Stimulated activated CD8-positive, alpha-beta memory T cell treated with anti-CD3 and anti-CD28 coated beads, Interleukin-12 subunit alpha, Interleukin-12 subunit beta, amount 100 ng/mL, for 4 hours (primary cell): Measurements from ENCODE around the gene DNAH2.

Source experiments
- DNase-seq: peaks from one replicate; pipeline ENCODE4 v3.0.0-alpha.2; 2020; ENCODE audit warnings: low read depth

The DNAH2 gene

DNA sequence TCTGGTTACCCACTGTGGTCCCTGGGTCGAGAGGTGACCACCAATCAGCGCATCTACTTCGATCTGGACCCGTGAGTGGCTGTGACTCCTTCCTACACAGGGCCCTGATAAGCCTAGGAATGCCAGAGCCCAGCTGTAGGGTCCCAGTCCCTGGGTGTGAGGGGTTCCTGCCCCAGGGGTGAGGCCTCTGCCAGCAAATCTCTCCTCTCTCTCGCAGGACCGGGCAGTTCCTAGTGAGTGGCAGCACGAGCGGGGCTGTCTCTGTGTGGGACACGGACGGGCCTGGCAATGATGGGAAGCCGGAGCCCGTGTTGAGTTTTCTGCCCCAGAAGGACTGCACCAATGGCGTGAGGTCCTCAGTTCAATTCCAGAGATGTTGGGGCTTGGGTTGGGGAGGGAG lies 14.8 kb upstream of the DNAH2 start:
- DNase-seq, result no peak

DNA sequence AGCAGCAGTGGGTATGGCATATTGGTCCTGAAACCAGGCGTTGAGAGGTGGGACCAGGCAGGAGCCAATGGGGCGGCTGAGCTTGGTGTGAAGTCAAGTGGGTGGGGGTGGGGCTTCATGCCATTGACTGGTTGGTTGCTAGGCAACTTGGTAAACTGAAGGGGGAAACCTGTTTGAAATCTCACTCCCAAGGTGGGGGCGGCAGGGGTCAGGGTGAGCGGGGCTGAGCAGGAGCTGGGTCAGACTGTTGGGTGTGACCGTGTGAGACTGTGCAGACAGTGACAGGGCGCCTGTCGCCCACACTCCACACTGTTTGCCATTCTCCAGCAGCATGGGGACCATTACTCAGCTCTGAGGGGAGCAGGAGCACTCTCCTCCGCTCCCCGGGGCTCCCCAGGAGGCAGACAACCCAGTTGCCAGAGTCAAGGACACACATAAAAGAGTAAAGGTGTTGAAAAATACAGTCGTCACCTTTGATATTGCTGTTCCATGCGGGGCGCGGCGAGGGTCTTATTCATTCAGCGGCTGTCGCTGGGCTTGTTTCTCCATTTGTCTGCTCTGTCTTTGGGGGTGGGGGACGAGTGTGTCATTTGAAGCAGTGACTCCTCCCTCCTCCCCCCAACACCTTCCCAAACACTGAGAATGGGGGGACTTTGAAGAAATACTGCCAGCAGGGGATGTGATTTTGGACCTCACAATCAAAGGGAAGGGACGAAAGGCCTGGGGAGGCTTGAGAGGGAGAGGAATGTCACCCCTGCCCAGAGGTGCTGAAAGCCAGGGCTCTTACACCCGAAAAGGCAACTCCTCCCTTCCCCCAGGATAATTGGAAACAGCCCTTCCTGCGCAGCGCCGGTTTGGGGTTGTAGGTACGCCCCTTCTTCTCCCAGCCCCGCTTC lies 13.7 kb upstream of the DNAH2 start:
- no peak for DNase-seq

DNA sequence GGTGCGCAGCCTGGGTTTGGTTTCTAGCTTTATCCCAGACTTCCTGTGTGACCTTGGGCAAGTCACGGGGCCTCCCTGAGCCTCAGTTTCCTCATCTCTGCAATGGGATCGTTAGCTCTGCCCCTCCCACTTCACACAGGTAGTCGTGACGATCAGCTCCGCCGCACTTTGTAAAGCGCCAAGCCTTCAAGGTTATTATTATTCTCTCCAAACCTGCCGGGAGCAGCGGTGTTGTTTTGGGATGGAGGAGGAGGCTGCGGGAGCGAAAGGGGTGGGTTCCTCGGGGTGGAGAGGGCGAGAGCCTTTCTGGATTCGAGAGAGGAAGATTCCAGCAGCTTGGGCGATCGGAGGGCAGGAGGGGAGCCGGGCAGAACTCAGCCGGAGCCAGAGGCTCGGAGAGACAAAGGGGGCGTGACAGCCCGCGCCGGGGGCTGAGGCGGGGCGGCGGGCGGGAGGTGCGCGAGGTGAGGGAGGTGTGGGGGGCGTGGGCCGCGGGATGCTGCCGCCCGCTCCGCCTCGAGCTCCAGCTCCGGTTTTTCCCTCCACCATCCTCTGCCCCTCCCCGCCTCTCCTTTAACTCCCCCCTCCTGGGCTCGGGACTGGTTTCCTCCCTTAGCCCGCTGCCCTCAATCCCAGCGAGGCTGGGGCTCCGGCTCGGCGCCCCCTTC lies 12.8 kb upstream of the DNAH2 start, which contains the start of gene EFNB3:
EFNB3 (plus strand) TSS at position 602 of the 668 bp plus-strand sequence. CDS start 397 bp downstream, outside the sequence.
- DNase-seq, result no peak

DNA sequence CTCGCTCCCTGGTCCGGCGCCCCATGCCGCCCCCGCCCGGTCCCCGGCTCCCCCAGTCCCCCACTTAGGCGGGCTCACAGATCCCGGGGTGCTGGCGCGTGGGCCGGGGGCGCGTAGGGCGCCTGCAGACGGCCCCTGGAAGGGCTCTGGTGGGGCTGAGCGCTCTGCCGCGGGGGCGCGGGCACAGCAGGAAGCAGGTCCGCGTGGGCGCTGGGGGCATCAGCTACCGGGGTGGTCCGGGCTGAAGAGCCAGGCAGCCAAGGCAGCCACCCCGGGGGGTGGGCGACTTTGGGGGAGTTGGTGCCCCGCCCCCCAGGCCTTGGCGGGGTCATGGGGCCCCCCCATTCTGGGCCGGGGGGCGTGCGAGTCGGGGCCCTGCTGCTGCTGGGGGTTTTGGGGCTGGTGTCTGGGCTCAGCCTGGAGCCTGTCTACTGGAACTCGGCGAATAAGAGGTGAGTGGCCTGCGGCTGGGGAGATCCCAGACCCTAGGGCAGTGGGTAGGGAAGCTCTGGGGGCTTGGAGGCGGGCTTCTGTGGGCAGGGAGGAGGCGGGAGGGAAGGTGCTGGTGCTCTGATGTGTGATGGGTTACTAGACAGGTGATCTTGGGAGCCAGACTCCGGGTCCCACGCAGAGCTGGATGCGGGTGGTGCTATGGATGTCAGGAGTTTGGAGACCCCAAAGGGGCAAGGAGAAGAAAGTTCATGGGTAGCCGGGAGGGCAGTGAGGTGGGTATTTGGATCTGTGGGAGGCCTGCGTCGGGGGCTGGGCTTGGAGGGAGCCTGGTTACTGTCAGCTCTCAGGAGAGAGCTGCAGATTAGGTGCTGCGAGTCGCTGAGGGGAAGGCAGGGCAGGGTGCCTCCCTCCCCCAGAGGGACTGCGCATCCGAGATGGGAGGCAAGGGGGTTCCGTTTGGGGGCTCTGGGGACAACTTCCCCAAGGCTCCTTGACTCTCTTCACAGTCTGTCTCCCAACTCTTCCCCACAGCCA lies 12.0 kb upstream of the DNAH2 start:
- DNase-seq, result no peak

DNA sequence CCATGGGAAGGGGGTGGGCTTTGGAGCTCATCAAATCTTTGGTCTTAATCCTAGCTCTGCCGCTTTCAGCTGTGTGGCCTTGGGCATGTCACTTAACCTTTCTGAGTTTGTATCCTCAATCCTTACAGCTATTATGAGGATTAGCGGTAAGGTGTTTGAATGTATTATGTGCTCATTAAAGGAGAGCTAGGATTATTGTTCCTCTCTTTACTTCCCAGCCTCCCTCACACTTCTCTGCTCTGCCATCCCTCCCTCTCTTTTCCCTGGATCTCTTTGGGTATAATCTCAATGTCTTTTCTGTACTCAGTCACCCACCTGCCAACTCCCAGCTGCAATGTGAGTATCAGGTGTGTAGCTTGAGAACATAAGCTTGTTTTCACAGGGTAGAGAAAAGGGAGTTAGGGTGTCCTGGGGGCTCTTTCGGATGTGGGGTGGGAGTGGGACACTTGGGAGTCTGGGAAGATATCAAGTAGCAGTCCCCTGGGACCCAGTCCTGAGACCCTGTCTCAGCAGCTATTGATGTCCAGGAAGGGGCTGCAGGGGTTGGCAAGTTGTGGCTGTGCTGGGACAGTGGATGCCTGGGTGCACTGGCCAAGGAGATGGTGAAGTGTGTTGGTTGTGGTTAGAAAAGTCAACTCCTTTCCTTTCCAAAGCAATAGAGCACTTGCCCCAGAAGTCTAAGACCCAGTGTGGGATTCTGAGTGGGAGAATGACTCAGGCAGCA lies 10.8 kb upstream of the DNAH2 start:
- no peak for DNase-seq

DNA sequence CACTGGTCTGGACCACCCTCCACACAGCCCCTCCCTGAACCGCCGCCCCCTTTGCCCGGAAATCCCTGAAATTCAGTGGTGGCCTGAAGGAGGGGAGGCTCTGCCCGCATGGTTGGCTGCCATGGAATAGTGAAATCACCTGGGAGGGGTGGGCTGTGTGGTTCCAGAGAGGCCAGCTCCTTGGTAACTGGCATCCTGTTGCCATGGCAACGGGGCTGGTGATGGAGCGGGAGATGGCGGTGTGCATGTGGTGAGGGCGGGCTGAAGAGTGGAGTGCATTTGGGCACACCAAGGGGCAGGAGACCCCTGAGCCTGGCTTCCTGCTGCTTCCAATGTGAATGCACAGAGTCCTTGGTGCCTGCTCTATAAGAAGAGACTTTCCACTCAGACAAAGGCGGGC lies 10.1 kb upstream of the DNAH2 start:
- no peak for DNase-seq

DNA sequence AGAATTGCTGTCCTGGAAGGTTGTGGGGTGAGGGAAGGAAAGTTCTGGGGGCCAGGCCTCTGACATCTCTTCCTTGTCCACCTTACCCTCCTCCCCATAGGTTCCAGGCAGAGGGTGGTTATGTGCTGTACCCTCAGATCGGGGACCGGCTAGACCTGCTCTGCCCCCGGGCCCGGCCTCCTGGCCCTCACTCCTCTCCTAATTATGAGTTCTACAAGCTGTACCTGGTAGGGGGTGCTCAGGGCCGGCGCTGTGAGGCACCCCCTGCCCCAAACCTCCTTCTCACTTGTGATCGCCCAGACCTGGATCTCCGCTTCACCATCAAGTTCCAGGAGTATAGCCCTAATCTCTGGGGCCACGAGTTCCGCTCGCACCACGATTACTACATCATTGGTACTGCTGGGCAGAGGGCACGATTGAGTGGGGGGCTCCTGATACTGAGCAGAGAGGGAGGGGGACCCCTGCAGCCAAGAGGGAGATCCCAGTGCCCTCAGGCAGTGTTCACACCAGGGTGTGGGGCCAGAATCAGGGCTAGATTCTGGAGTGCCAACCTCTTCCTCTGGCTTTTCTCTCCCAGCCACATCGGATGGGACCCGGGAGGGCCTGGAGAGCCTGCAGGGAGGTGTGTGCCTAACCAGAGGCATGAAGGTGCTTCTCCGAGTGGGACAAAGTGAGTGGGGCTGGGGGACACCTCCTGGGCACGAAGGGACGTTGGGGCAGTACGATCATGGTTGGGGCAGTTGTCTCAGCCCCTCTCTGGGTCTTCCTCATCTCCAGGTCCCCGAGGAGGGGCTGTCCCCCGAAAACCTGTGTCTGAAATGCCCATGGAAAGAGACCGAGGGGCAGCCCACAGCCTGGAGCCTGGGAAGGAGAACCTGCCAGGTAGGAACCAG lies 9.4 kb upstream of the DNAH2 start:
- DNase-seq, result no peak

DNA sequence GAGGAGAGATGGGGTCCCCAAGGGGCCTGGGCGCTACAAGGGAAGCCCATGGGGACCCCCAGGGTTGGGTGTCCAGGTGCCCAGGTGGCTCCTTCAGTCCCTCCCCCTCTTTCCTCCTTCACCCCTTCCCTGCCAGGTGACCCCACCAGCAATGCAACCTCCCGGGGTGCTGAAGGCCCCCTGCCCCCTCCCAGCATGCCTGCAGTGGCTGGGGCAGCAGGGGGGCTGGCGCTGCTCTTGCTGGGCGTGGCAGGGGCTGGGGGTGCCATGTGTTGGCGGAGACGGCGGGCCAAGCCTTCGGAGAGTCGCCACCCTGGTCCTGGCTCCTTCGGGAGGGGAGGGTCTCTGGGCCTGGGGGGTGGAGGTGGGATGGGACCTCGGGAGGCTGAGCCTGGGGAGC lies 8.5 kb upstream of the DNAH2 start:
- DNase-seq, result no peak

DNA sequence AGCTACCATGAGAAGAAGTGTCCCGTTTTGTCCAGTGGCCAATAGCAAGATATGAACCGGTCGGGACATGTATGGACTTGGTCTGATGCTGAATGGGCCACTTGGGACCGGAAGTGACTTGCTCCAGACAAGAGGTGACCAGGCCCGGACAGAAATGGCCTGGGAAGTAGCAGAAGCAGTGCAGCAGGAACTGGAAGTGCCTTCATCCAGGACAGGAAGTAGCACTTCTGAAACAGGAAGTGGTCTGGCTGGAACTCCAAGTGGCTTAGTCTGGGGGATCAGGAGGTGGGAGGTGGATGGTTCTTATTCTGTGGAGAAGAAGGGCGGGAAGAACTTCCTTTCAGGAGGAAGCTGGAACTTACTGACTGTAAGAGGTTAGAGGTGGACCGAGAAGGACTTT lies 7.2 kb upstream of the DNAH2 start:
- DNase-seq, result no peak

DNA sequence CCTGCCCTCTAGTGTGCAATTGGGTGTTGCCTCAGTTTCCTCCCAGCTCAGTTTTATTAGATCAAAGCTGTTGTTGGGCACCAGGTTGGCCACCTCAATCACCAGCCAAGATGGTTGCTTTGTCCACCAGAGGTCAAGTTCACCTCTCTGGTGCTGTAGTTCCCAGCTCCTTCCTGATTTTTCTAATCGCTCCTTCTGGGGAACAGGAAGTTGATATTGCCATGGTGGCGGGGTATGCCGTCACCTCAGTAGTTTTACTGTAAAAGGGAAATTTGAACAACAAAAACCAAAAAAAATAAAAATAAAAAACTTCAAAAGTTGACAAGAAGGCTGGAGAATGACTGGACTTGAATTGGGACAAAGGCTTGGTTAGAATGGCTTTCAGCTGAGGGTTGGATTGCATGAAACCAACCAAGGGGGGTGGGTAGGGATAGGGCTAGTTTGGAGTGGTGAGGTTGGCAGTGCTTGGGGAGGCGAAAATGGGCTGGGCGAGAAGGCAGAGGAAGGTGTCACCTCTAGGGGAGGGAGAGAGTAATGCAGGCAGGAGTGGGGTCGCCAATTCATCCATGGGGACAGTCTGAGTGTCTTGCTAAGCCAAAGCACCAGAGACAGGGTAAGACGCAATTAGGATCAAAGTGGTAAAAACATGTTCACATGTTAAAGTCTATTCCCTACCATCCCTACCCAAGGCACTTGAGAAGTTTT lies 6.3 kb upstream of the DNAH2 start:
- DNase-seq, result no peak

DNA sequence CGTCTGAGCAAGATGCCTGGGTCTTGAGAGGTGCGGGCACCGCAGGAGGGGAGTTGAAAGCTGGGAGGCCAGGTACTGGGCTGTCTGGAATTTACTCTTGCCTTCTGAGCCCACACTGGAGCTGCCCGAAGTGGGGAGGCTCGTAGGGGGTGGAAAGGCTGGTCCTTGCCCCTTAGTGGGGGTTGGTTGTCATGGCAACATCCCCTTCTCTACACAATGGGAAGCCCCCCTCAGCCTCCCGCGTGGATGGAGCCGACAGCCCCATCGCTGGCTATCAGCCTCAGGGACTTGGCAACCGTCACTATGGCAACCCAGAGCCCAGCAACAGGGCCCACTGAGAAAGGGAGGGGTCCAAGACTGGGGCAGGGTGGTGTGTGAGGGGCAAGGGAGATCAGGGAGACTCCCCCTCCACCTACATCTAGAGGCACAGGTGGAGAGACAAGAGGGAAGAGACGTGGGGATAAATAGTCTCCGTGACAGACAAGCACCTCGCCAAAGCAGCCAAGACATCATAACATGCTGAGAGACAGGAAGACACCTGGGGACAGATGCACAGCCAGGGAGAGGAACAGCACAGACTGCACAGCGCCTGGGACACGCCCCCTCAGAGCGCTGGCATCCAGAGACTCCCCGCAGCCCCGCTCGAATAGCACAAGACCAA lies 5.3 kb upstream of the DNAH2 start:
- no peak for DNase-seq

DNA sequence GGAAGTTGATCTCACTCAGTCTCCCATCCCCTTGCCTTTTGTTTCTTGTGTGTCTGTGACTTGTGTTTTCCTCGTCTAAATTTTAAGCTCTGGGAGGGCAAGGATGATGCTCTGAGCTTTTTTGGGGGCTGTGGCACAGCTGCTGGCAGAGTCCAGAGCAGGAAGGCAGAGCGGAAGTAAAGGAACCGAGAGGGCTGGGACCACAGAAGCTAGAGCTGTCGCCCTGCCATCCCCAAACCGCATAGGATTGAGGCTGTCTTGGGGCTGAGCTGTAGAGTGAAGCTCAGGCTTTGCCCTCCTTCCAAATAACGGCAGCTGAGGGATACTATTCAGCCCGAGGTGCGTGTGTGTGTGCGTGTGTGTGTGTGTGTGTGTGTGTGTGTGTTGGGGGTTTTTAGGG lies 3.8 kb upstream of the DNAH2 start:
- no peak for DNase-seq

DNA sequence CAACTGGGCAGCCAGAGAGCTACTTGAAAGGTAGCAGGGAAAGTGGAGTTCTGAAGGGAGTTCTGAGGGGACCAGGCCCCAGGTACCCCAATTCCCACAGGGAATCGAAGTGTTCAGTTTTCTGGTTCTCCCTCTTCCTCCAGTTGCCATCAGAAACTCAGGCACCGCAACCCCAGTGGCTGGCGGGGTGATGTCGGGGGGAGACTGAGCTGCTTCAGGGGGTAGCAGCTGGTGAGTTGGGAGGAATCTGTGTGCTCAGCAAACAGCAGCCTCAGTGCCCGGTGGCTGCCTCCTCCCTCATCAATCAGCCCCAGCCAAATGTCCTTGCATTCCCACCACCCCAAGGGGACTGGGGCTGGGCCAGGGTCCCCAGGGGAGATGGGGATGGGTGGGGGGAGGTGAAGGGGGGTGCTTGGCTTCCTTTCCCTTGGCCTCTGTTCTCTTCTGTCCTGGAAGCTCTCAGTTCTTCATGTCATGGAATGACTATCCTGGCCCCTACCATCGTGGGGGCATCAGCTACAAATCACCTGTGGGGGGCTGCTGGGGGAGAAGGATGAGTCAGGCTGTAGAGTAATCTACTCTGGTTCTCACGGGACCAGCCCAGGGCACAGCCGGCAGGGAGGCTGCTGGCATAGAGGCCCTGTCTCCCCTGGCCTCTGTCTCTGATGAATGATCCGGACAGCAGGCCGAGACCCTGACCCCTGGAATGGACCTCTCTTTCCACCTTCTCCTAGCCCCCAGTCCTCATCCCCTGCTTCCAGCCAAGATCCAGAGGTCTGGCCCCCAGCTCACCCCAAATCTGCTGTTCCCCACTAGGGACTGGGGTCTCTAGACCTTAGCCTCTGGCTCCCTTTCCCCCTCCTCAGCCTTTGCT lies 2.6 kb upstream of the DNAH2 start:
- no peak for DNase-seq

DNA sequence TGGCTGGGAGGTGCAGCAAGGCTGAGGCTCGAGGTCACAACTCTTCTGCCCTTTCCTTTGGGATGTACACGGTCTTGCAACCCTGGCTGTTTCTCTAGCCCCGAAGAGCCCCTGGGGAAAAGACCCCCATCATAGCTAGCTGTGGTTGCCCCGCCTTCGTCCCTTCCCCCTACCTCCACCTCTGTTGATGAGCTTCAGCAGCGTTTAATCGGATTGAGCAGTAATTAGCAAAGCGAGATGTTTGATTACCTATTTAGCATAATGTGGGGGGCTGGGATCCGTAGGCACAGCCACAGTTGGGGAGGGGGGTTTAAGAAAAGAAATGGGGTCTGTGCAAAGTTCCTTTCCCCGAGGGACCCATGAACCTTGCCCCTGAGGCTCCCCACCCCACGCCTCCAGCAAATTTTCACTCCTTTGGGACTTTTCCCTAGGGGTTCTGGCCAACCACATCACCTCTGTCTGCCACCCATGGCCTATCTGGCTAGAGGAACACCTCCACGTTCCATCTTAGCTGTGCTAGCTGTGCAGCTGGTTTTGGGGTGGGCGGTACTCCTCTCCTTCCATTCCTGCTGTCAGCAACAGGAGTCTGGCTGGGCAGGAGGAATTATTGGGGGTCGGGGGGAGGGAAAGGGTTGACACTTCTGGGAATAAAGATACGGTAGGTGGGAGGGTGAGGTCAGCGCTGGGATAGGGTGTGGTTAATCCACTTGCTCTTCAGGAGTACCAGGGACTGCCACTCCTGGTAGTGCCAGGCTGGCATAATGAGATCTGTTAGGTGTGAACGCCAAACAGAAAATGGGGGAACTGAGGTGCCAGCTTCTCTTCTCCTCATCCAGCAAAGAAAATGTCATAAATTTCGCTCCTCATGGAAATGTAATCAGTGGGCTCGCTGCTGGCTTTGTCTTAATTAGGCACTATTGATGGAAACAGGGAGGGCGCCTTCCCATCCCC lies 1.3 kb upstream of the DNAH2 start:
- DNase-seq, result no peak

DNA sequence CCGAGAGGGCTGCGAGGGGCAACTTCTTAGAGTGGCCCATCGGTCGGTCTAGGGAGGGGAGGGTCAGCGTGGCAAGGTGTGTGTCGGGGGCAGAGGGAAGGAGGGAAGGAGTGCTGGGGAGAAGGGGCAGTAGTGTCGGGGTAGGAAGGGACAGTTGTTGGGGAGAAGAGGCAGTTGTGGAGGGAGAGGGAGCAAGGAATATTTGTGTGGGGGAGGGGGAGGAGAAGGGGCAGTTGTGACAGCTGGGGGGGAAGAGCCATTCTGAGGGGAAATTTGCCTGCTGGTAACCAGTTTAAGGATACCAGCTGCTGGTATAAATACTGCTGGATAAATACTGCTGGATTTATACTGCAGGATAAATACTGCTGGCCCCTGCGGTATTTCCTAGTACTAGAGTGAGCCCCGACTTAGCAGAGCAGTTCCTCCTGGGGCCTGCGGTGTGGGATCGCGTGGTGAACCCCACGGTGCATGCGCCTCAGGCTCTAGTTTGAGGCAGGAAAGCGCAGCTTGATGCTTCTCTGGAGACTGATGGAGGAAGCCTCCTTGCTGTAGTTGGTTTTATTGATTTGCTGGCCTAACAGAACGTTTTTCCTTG lies 309 bp downstream of the DNAH2 start:
- DNase-seq, result no peak

DNA sequence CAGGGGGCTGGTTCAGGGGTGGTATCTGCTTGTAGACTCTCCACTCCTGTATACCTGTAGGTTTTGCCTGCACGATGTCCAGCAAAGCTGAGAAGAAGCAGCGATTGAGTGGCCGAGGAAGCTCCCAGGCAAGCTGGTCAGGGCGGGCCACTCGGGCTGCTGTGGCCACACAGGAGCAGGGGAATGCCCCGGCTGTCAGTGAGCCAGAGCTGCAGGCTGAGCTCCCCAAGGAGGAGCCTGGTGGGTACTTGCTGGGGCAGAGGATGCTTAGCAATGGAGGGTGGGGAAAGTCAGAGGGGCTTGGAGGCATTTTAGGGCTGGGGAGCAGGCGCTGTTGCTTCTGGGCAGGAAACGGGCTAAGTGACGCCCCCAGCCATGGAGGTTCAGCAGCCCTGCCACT lies 2.1 kb downstream of the DNAH2 start:
- no peak for DNase-seq

DNA sequence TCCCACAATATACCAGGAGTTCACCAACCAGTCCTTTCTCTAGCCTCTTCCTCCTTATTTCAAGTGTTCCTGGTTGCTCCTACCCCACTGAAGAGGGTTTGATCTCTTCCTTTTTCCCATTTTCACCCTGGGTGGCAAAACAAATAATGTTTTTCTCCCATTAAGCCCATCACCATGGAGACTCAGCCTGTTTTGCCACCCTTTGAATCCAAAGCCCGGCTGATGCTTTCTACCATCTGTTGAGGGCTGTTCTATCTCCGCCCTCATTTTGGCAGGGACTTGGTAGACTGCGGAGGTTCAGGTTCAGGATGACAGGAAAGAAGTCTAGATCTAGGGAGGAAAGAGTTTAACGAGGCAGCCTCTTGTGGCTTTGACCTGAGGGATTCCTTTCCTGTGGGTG lies 2.6 kb downstream of the DNAH2 start:
- DNase-seq, result no peak
